HEK293 (cell line): ENCODE results near the gene CDH26.

Source experiments
- CTCF ChIA-PET: fragments of 350-600 bp; formaldehyde crosslinking; extraction: SDS; loops from one replicate; lab custom pipeline; 2021; ENCODE audit warnings: antibody characterized with exemption; lab: Yijun Ruan, JAX
- POLR2A ChIA-PET: fragments of 300-600 bp; formaldehyde crosslinking; extraction: SDS; loops from one replicate; lab custom pipeline; 2020; ENCODE audit warnings: antibody characterized with exemption, inconsistent platforms; lab: Yijun Ruan, JAX
- H3K27ac ChIP-seq: fragments of 200-500 bp; sonication (Bioruptor generic); 2 replicates; pipeline ENCODE4 v1.5.1; 2014; ENCODE audit warnings: low read depth, low read length, control low read depth, inconsistent platforms; ENCODE audit errors: extremely low read depth
- H3K36me3 ChIP-seq, 2 experiments: fragments of 200-500 bp in 1 of 2; sonication (Bioruptor generic) in 1 of 2; 1 replicate in 1 of 2; 2 replicates in 1 of 2; pipeline ENCODE4 v1.5.1; 2014 to 2017; ENCODE audit warnings: inconsistent platforms in 2 of 2, low read length in 2 of 2; ENCODE audit not compliant: control insufficient read depth in 2 of 2, insufficient read depth in 1 of 2
- H3K4me1 ChIP-seq: fragments of 200-500 bp; sonication (Bioruptor generic); 2 replicates; pipeline ENCODE4 v1.5.1; 2014; ENCODE audit warnings: mild to moderate bottlenecking, low read length, inconsistent platforms; ENCODE audit not compliant: control insufficient read depth, insufficient read depth
- H3K4me3 ChIP-seq: 2 replicates; pipeline ENCODE4 v1.5.1; 2011; ENCODE audit warnings: low read depth, mild to moderate bottlenecking, control low read depth, low read length, moderate library complexity
- H3K9me3 ChIP-seq: fragments of 200-500 bp; sonication (Bioruptor generic); 2 replicates; pipeline ENCODE4 v1.5.1; 2014; ENCODE audit warnings: low read depth, low read length, inconsistent platforms; ENCODE audit not compliant: control insufficient read depth, insufficient read depth
- HOXC10 ChIP-seq: sonication (generic); formaldehyde crosslinking; IDR thresholded peaks from 2 replicates; pipeline ENCODE4 v1.8.1; 2023; ENCODE audit warnings: mild to moderate bottlenecking, missing genetic modification reagents
- KLF16 ChIP-seq: fragments of 450-650 bp; formaldehyde crosslinking; IDR thresholded peaks from 2 replicates; pipeline ENCODE4 v1.5.1; 2017; ENCODE audit warnings: missing biosample characterization, missing genetic modification characterization
- MYNN ChIP-seq: fragments of 450-650 bp; formaldehyde crosslinking; IDR thresholded peaks from 2 replicates; pipeline ENCODE4 v1.5.1; 2016; ENCODE audit warnings: missing biosample characterization, missing genetic modification characterization, borderline replicate concordance
- OVOL3 ChIP-seq: fragments of 450-650 bp; formaldehyde crosslinking; IDR thresholded peaks from 2 replicates; pipeline ENCODE4 v1.5.1; 2016; ENCODE audit warnings: missing biosample characterization, missing genetic modification characterization
- REPIN1 ChIP-seq: fragments of 450-650 bp; formaldehyde crosslinking; IDR thresholded peaks from 2 replicates; pipeline ENCODE4 v1.5.1; 2017; ENCODE audit warnings: missing biosample characterization, missing genetic modification characterization, low read depth
- SP7 ChIP-seq: fragments of 450-650 bp; formaldehyde crosslinking; IDR thresholded peaks from 2 replicates; pipeline ENCODE4 v1.5.1; 2016; ENCODE audit warnings: missing biosample characterization, missing genetic modification characterization
- YY1 ChIP-seq: fragments of 450-650 bp; formaldehyde crosslinking; IDR thresholded peaks from 2 replicates; pipeline ENCODE4 v1.5.1; 2018; ENCODE audit warnings: missing biosample characterization, missing genetic modification characterization
- ZNF274 ChIP-seq, 2 experiments: fragments of 200-500 bp in 1 of 2; fragments of 450-650 bp in 1 of 2; sonication (Bioruptor generic) in 1 of 2; formaldehyde crosslinking in 1 of 2; IDR thresholded peaks; 2 replicates each; pipeline versions ENCODE4 v1.5.1 to v1.6.1; 2014 to 2016; ENCODE audit warnings: borderline replicate concordance in 1 of 2, inconsistent platforms in 1 of 2, low read length in 1 of 2, missing biosample characterization in 1 of 2, missing genetic modification characterization in 1 of 2
- ZNF280C ChIP-seq: fragments of 450-650 bp; formaldehyde crosslinking; IDR thresholded peaks from 2 replicates; pipeline ENCODE4 v1.5.1; 2016; ENCODE audit warnings: missing biosample characterization, missing genetic modification characterization
- ZNF404 ChIP-seq: fragments of 450-650 bp; formaldehyde crosslinking; IDR thresholded peaks from 2 replicates; pipeline ENCODE4 v1.5.1; 2017; ENCODE audit warnings: missing biosample characterization, missing genetic modification characterization
- ZNF423 ChIP-seq: fragments of 450-650 bp; formaldehyde crosslinking; IDR thresholded peaks from 2 replicates; pipeline ENCODE4 v1.5.1; 2016; ENCODE audit warnings: missing biosample characterization, missing genetic modification characterization
- ZNF473 ChIP-seq: fragments of 450-650 bp; formaldehyde crosslinking; IDR thresholded peaks from 2 replicates; pipeline ENCODE4 v1.5.1; 2017; ENCODE audit warnings: missing biosample characterization, missing genetic modification characterization
- ZNF510 ChIP-seq: fragments of 450-650 bp; formaldehyde crosslinking; IDR thresholded peaks from 2 replicates; pipeline ENCODE4 v1.5.1; 2018; ENCODE audit warnings: mild to moderate bottlenecking, missing genetic modification characterization, missing biosample characterization; ENCODE audit not compliant: insufficient replicate concordance
- ZNF529 ChIP-seq: fragments of 450-650 bp; formaldehyde crosslinking; IDR thresholded peaks from 2 replicates; pipeline ENCODE4 v1.5.1; 2017; ENCODE audit warnings: missing genetic modification characterization, missing biosample characterization; ENCODE audit not compliant: insufficient replicate concordance
- ZNF555 ChIP-seq: fragments of 450-650 bp; formaldehyde crosslinking; conservative IDR thresholded peaks from 2 replicates; pipeline ENCODE4 v1.5.1; 2017; ENCODE audit warnings: missing biosample characterization, mild to moderate bottlenecking, missing genetic modification characterization, inconsistent platforms
- ZNF571 ChIP-seq: fragments of 450-650 bp; formaldehyde crosslinking; IDR thresholded peaks from 2 replicates; pipeline ENCODE4 v1.5.0; 2017; ENCODE audit warnings: missing biosample characterization, missing genetic modification characterization
- ZNF600 ChIP-seq: fragments of 450-650 bp; formaldehyde crosslinking; IDR thresholded peaks from 2 replicates; pipeline ENCODE4 v1.5.1; 2016; ENCODE audit warnings: missing biosample characterization, missing genetic modification characterization
- ZNF670 ChIP-seq: fragments of 450-650 bp; formaldehyde crosslinking; IDR thresholded peaks from 2 replicates; pipeline ENCODE4 v1.5.1; 2016; ENCODE audit warnings: missing biosample characterization, missing genetic modification characterization, low read depth
- ZNF707 ChIP-seq: fragments of 450-650 bp; formaldehyde crosslinking; IDR thresholded peaks from 2 replicates; pipeline ENCODE4 v1.5.1; 2016; ENCODE audit warnings: missing biosample characterization, missing genetic modification characterization

CDH26 gene

GRCh38 chr20:60063739-60064380 is 105.6 kb downstream of the CDH26 start:
- Histone ChIP-seq H3K36me3 (no peaks in the 10 kb centered on the region), H3K27ac (no peak overlapping the region), H3K4me3 (no peak overlapping the region), H3K4me1 (no peaks in the 10 kb centered on the region), H3K9me3 (no peaks in the 10 kb centered on the region)
- TF ChIP-seq ZNF600 (tag by site-specific recombination) (no peak), ZNF280C (tag by site-specific recombination) (no peak), KLF16 (tag by site-specific recombination) (no peak), ZNF510 (tag by site-specific recombination) (no peak), REPIN1 (tag by site-specific recombination) (no peak), MYNN (tag by site-specific recombination) (no peak), ZNF274 (IDR thresholded peaks at IDR 0.05; ENCODE audit: low read length) (no peak), ZNF274 (tag by site-specific recombination; IDR thresholded peaks at IDR 0.05; ENCODE audit: borderline replicate concordance) (no peak), YY1 (tag by site-specific recombination) (no peak), ZNF707 (tag by site-specific recombination) (no peak), ZNF555 (tag by site-specific recombination) (no peak), SP7 (tag by site-specific recombination) (no peak), OVOL3 (no peak), ZNF404 (no peak), ZNF670 (tag by site-specific recombination) (no peak), ZNF529 (tag by site-specific recombination) (no peak), HOXC10 (CRISPR knock-in tag) (no peak), ZNF571 (tag by site-specific recombination) (no peak), ZNF423 (tag by site-specific recombination) (no peak), ZNF473 (tag by site-specific recombination) (no peak)
- POLR2A ChIA-PET, result no interaction called here
- CTCF ChIA-PET, result no interaction called here
